ENCODE data around the gene PSMD7. TPM values are rescaled to one million over a fixed set of nuclear protein-coding genes. Genes with fewer than 3 reads are reported as not detected.

PSMD7 gene
- polyA plus RNA-seq, 1 experiment = 86.0 TPM

GRCh38 chr16:74275031-74275636 lies 21.5 kb upstream of the PSMD7 start:
- H3K36me3 ChIP-seq (ENCODE audit: control insufficient read depth, insufficient read depth, low read length) = no peaks in the 10 kb centered on the region
- H3K27me3 ChIP-seq (ENCODE audit: control insufficient read depth, insufficient read depth, low read length) = no peaks in the 10 kb centered on the region; the same call in 1 of the 2 replicates
- POLR2A ChIA-PET = no interaction called here
- H3K4me3 ChIP-seq (ENCODE audit: low read depth, low read length) = no peak overlapping the region
- CTCF ChIA-PET = interaction anchor here (0.9 to 1.3 kb wide), 3 partner anchors 16 to 21 kb away, joined by 3 to 4 read pairs (median 4); no protein-coding TSS in a partner anchor
- DNase-seq (ENCODE audit: low read depth) = no peak
- TF ChIP-seq CTCF (IDR thresholded peaks at IDR 0.05; ENCODE audit: insufficient read depth, low read depth, low read length) = peak; percentile 44

GRCh38 chr16:74275711-74276110 lies 20.9 kb upstream of the PSMD7 start:
- TF ChIP-seq CTCF (IDR thresholded peaks at IDR 0.05; ENCODE audit: insufficient read depth, low read depth, low read length) = no peak
- CTCF ChIA-PET = interaction anchor here (0.9 to 1.3 kb wide), 3 partner anchors 16 to 22 kb away, joined by 3 to 4 read pairs (median 4); no protein-coding TSS in a partner anchor
- POLR2A ChIA-PET = no interaction called here
- Histone ChIP-seq H3K4me3 (ENCODE audit: low read depth, low read length) (no peak overlapping the region), H3K27me3 (ENCODE audit: control insufficient read depth, insufficient read depth, low read length) (no peaks in the 10 kb centered on the region; the same call in 1 of the 2 replicates), H3K36me3 (ENCODE audit: control insufficient read depth, insufficient read depth, low read length) (no peaks in the 10 kb centered on the region)
- no peak for DNase-seq (ENCODE audit: low read depth)

GRCh38 chr16:74277974-74278373 lies 18.6 kb upstream of the PSMD7 start:
- DNase-seq (ENCODE audit: low read depth) = no peak
- no peak for TF ChIP-seq CTCF (IDR thresholded peaks at IDR 0.05; ENCODE audit: insufficient read depth, low read depth, low read length)
- ChIA-PET POLR2A (no interaction called here), CTCF (interaction anchor here (1.1 to 1.4 kb wide), 2 partner anchors 11 to 15 kb away, joined by 3 read pairs; no protein-coding TSS in a partner anchor)
- Histone ChIP-seq H3K36me3 (ENCODE audit: control insufficient read depth, insufficient read depth, low read length) (no peaks in the 10 kb centered on the region), H3K4me3 (ENCODE audit: low read depth, low read length) (no peak overlapping the region), H3K27me3 (ENCODE audit: control insufficient read depth, insufficient read depth, low read length) (no peaks in the 10 kb centered on the region; the same call in 1 of the 2 replicates)

GRCh38 chr16:74279266-74279665 lies 17.3 kb upstream of the PSMD7 start:
- H3K36me3 ChIP-seq (ENCODE audit: control insufficient read depth, insufficient read depth, low read length) = no peaks in the 10 kb centered on the region
- ChIA-PET POLR2A (no interaction called here), CTCF (no interaction called here)
- no peak for TF ChIP-seq CTCF (IDR thresholded peaks at IDR 0.05; ENCODE audit: insufficient read depth, low read depth, low read length)
- no peak for DNase-seq (ENCODE audit: low read depth)
- H3K27me3 ChIP-seq (ENCODE audit: control insufficient read depth, insufficient read depth, low read length) = no peaks in the 10 kb centered on the region; the same call in 1 of the 2 replicates
- no peak overlapping the region for H3K4me3 ChIP-seq (ENCODE audit: low read depth, low read length)

GRCh38 chr16:74279805-74280204 lies 16.8 kb upstream of the PSMD7 start:
- no peak for TF ChIP-seq CTCF (IDR thresholded peaks at IDR 0.05; ENCODE audit: insufficient read depth, low read depth, low read length)
- POLR2A ChIA-PET = no interaction called here
- Histone ChIP-seq H3K4me3 (ENCODE audit: low read depth, low read length) (no peak overlapping the region), H3K36me3 (ENCODE audit: control insufficient read depth, insufficient read depth, low read length) (no peaks in the 10 kb centered on the region), H3K27me3 (ENCODE audit: control insufficient read depth, insufficient read depth, low read length) (no peaks in the 10 kb centered on the region; the same call in 1 of the 2 replicates)
- no peak for DNase-seq (ENCODE audit: low read depth)
- CTCF ChIA-PET = no interaction called here
